HG03558 (cell line): ENCODE measurements around the gene SLC9A3.
"Not testable (repeated sequence)": the region's sequence is repeated elsewhere in the genome, so short reads cannot be mapped to it uniquely, and the experiment has no call there.

Source experiments
- ATAC-seq: cut with Tn5 transposase; IDR thresholded peaks from one replicate; pipeline ENCODE4 v1.9.1; 2021; ENCODE audit warnings: moderate number of reproducible peaks; ENCODE audit not compliant: unreplicated experiment; ENCODE audit errors: extremely low read depth

Gene SLC9A3

GRCh38 chr5:524234-524972 lies at the start of gene SLC9A3:
SLC9A3 (minus strand) TSS chr5:524449.
- ATAC-seq = no peak

GRCh38 chr5:573976-574375 lies 49.7 kb upstream of the SLC9A3 start:
- no peak for ATAC-seq

- ATAC-seq = no peak
Observed at GRCh38 chr5:573206-573605, 49.0 kb upstream of the SLC9A3 start.

GRCh38 chr5:572398-573019 lies 48.3 kb upstream of the SLC9A3 start:
- no peak for ATAC-seq

- ATAC-seq = no peak
Observed at GRCh38 chr5:571791-572190, 47.5 kb upstream of the SLC9A3 start.

- no peak for ATAC-seq
Observed at GRCh38 chr5:570886-571285, 46.6 kb upstream of the SLC9A3 start.

- no peak for ATAC-seq
Observed at GRCh38 chr5:570446-570845, 46.2 kb upstream of the SLC9A3 start.

GRCh38 chr5:569868-570361 lies 45.7 kb upstream of the SLC9A3 start:
- no peak for ATAC-seq

GRCh38 chr5:569358-569867 lies 45.2 kb upstream of the SLC9A3 start:
- ATAC-seq = no peak

- no peak for ATAC-seq
Observed at GRCh38 chr5:568809-569208, 44.6 kb upstream of the SLC9A3 start.

- no peak for ATAC-seq
Observed at GRCh38 chr5:568061-568781, 44.0 kb upstream of the SLC9A3 start.

- ATAC-seq = no peak
Observed at GRCh38 chr5:567664-568060, 43.4 kb upstream of the SLC9A3 start.

GRCh38 chr5:566636-567309 lies 42.5 kb upstream of the SLC9A3 start:
- ATAC-seq = no peak

- no peak for ATAC-seq
Observed at GRCh38 chr5:565782-566440, 41.7 kb upstream of the SLC9A3 start.

GRCh38 chr5:561408-561807 lies 37.2 kb upstream of the SLC9A3 start:
- ATAC-seq = no peak

- no peak for ATAC-seq
Observed at GRCh38 chr5:560792-561166, 36.5 kb upstream of the SLC9A3 start.

GRCh38 chr5:558871-559503 lies 34.7 kb upstream of the SLC9A3 start:
- ATAC-seq = no peak

- no peak for ATAC-seq
Observed at GRCh38 chr5:558326-558725, 34.1 kb upstream of the SLC9A3 start.

GRCh38 chr5:557917-558316 lies 33.7 kb upstream of the SLC9A3 start:
- ATAC-seq = not testable (repeated sequence)
